H9 (cell line): ENCODE results near the gene COCH. TPM values are rescaled to one million over a fixed set of nuclear protein-coding genes. Genes with fewer than 3 reads are reported as not detected.

ENCODE experiments used
- DNase-seq: peaks from one replicate; pipeline ENCODE4 v3.0.0-alpha.2; 2017
- H2AFZ ChIP-seq: one replicate; pipeline ENCODE4 v1.6.1; 2013; ENCODE audit warnings: mild to moderate bottlenecking, low read length, control low read depth, moderate library complexity
- H2AK5ac ChIP-seq: 2 replicates; pipeline ENCODE4 v1.6.1; 2013; ENCODE audit warnings: low read length, control low read depth, mixed read lengths; ENCODE audit not compliant: insufficient read length
- H2BK120ac ChIP-seq: one replicate; pipeline ENCODE4 v1.6.1; 2013; ENCODE audit warnings: low read depth, mild to moderate bottlenecking, low read length, control low read depth, inconsistent platforms; ENCODE audit not compliant: poor library complexity, severe bottlenecking
- H2BK12ac ChIP-seq: 2 replicates; pipeline ENCODE4 v1.6.1; 2013; ENCODE audit warnings: low read length, control low read depth, mixed read lengths, low read depth; ENCODE audit not compliant: insufficient read length
- H2BK15ac ChIP-seq: 2 replicates; pipeline ENCODE4 v1.6.1; 2013; ENCODE audit warnings: low read depth, low read length, control low read depth
- H2BK20ac ChIP-seq: one replicate; pipeline ENCODE4 v1.6.1; 2013; ENCODE audit warnings: low read depth, mild to moderate bottlenecking, low read length, control low read depth, inconsistent platforms; ENCODE audit not compliant: poor library complexity, severe bottlenecking
- H2BK5ac ChIP-seq: 2 replicates; pipeline ENCODE4 v1.6.1; 2013; ENCODE audit warnings: low read length, control low read depth, mixed read lengths; ENCODE audit not compliant: insufficient read length
- H3K14ac ChIP-seq: 2 replicates; pipeline ENCODE4 v1.6.1; 2013; ENCODE audit warnings: low read length, control low read depth; ENCODE audit not compliant: insufficient read depth
- H3K18ac ChIP-seq: 2 replicates; pipeline ENCODE4 v1.6.1; 2013; ENCODE audit warnings: low read depth, mild to moderate bottlenecking, mixed read lengths, low read length, control low read depth; ENCODE audit not compliant: insufficient read length
- H3K23ac ChIP-seq: 2 replicates; pipeline ENCODE4 v1.6.1; 2013; ENCODE audit warnings: low read length, control low read depth, mixed read lengths, low read depth; ENCODE audit not compliant: insufficient read length
- H3K23me2 ChIP-seq: 2 replicates; pipeline ENCODE4 v1.6.1; 2013; ENCODE audit warnings: low read depth, mild to moderate bottlenecking, mixed read lengths, low read length, control low read depth; ENCODE audit not compliant: insufficient read length, poor library complexity, severe bottlenecking
- H3K27ac ChIP-seq: 2 replicates; pipeline ENCODE4 v1.5.1; 2013; ENCODE audit warnings: low read length, control low read depth, mixed read lengths, low read depth; ENCODE audit not compliant: insufficient read length
- H3K27me3 ChIP-seq: 2 replicates; pipeline ENCODE4 v1.6.1; 2013; ENCODE audit warnings: low read length, control low read depth, inconsistent platforms; ENCODE audit not compliant: insufficient read depth
- H3K4ac ChIP-seq: 2 replicates; pipeline ENCODE4 v1.6.1; 2013; ENCODE audit warnings: low read depth, mild to moderate bottlenecking, control low read depth, inconsistent platforms, low read length, moderate library complexity
- H3K4me1 ChIP-seq: 2 replicates; pipeline ENCODE4 v1.6.1; 2013; ENCODE audit warnings: low read length, control low read depth, inconsistent platforms; ENCODE audit not compliant: insufficient read depth
- H3K4me2 ChIP-seq: 2 replicates; pipeline ENCODE4 v1.6.1; 2013; ENCODE audit warnings: low read length, control low read depth, mixed read lengths; ENCODE audit not compliant: insufficient read length, insufficient read depth
- H3K56ac ChIP-seq: 2 replicates; pipeline ENCODE4 v1.6.1; 2013; ENCODE audit warnings: low read depth, mild to moderate bottlenecking, mixed read lengths, low read length, control low read depth; ENCODE audit not compliant: insufficient read length
- H3K79me1 ChIP-seq: 2 replicates; pipeline ENCODE4 v1.6.1; 2013; ENCODE audit warnings: low read depth, mild to moderate bottlenecking, moderate library complexity, low read length, control low read depth, inconsistent platforms; ENCODE audit not compliant: insufficient read depth, poor library complexity, severe bottlenecking
- H3K79me2 ChIP-seq: 2 replicates; pipeline ENCODE4 v1.6.1; 2013; ENCODE audit warnings: low read length, control low read depth, inconsistent platforms; ENCODE audit not compliant: insufficient read depth
- H3K9ac ChIP-seq: 2 replicates; pipeline ENCODE4 v1.6.1; 2013; ENCODE audit warnings: low read length, control low read depth, mixed read lengths; ENCODE audit not compliant: insufficient read length; ENCODE audit errors: extremely low read depth
- H3K9me3 ChIP-seq: one replicate; pipeline ENCODE4 v1.6.1; 2013; ENCODE audit warnings: low read depth, low read length, inconsistent platforms; ENCODE audit not compliant: control insufficient read depth
- H3T11ph ChIP-seq: one replicate; pipeline ENCODE4 v1.6.1; 2013; ENCODE audit warnings: mild to moderate bottlenecking, low read length, control low read depth, inconsistent platforms
- H4K20me1 ChIP-seq: one replicate; pipeline ENCODE4 v1.6.1; 2013; ENCODE audit not compliant: control insufficient read depth, insufficient read length, insufficient read depth
- H4K5ac ChIP-seq: 2 replicates; pipeline ENCODE4 v1.6.1; 2013; ENCODE audit warnings: low read depth, mild to moderate bottlenecking, mixed read lengths, low read length, control low read depth; ENCODE audit not compliant: insufficient read length
- H4K8ac ChIP-seq: replicated peaks from 2 replicates; pipeline ENCODE4 v1.6.1; 2013; ENCODE audit warnings: low read length, control low read depth, mixed read lengths, low read depth; ENCODE audit not compliant: insufficient read length
- H4K91ac ChIP-seq: 2 replicates; pipeline ENCODE4 v1.6.1; 2013; ENCODE audit warnings: low read depth, mild to moderate bottlenecking, moderate library complexity, mixed read lengths, low read length, control low read depth; ENCODE audit not compliant: insufficient read length
- H3K27ac Mint-ChIP-seq, 3 experiments: 2 replicates in 2 of 3; 3 replicates in 1 of 3; pipeline ENCODE4 v1.8.0; 2020 to 2021; ENCODE audit warnings: mixed read lengths in 3 of 3, mild to moderate bottlenecking in 1 of 3, moderate library complexity in 1 of 3
- H3K27me3 Mint-ChIP-seq: 2 replicates; pipeline ENCODE4 v1.8.0; 2021; ENCODE audit warnings: low read depth, mild to moderate bottlenecking, moderate library complexity, mixed read lengths
- H3K36me3 Mint-ChIP-seq, 3 experiments: 2 replicates in 2 of 3; 3 replicates in 1 of 3; pipeline ENCODE4 v1.8.0; 2020 to 2021; ENCODE audit warnings: low read depth in 3 of 3, mixed read lengths in 3 of 3; ENCODE audit not compliant: insufficient read depth in 1 of 3
- H3K4me1 Mint-ChIP-seq, 2 experiments: 2 replicates each; pipeline ENCODE4 v1.8.0; 2020; ENCODE audit warnings: mixed read lengths in 2 of 2
- H3K4me3 Mint-ChIP-seq, 2 experiments: 2 replicates in 1 of 2; 3 replicates in 1 of 2; pipeline ENCODE4 v1.8.0; 2020 to 2021; ENCODE audit warnings: mild to moderate bottlenecking in 2 of 2, mixed read lengths in 2 of 2, moderate library complexity in 1 of 2
- H3K9me3 Mint-ChIP-seq, 2 experiments: 2 replicates in 1 of 2; 3 replicates in 1 of 2; pipeline ENCODE4 v1.8.0; 2020; ENCODE audit warnings: mild to moderate bottlenecking in 2 of 2, mixed read lengths in 2 of 2, moderate library complexity in 1 of 2
- WGBS: extraction: QIAGEN DNeasy Blood & Tissue Kit; methylation state at CpG from one replicate; pipeline ENCODE4 v1.1.7; 2013; ENCODE audit warnings: missing lambda C conversion rate, low lambda C conversion rate, mixed read lengths; ENCODE audit not compliant: insufficient read length; ENCODE audit errors: extremely low coverage; 5-methylcytosine and 5-hydroxymethylcytosine counted together
- total RNA-seq: library from RNA; stranded (reverse); gene quantifications from 2 replicates; pipeline ENCODE4 v1.2.1, GENCODE V29; 2021
- TF ChIP-seq, protein P1 (sequence below): fragments of 200-600 bp; sonication (generic); conservative IDR thresholded peaks from 3 replicates; pipeline ENCODE4 v1.8.0; 2021; ENCODE audit warnings: antibody characterized with exemption, mild to moderate bottlenecking

Gene COCH
- total RNA-seq, 1 experiment from 2014 or later = 25.8 TPM

- Histone ChIP-seq H4K91ac (no peak overlapping the region), H2BK5ac (no peak overlapping the region), H2AK5ac (no peak overlapping the region), H3K23me2 (no peaks in the 10 kb centered on the region), H4K20me1 (no peaks in the 10 kb centered on the region), H3K4ac (no peak overlapping the region), H4K8ac (no peak overlapping the region), H3K4me2 (no peak overlapping the region), H3K9ac (no peak overlapping the region), H3K23ac (no peak overlapping the region), H3K27me3 (no peaks in the 10 kb centered on the region), H2AFZ (no peak overlapping the region), H4K5ac (no peak overlapping the region), H3K4me1 (no peaks in the 10 kb centered on the region), H3K9me3 (no peaks in the 10 kb centered on the region), H2BK15ac (no peak overlapping the region), H3K14ac (no peak overlapping the region), H3K56ac (no peak overlapping the region), H3K18ac (no peak overlapping the region), H2BK12ac (no peak overlapping the region), H3K79me1 (no peaks in the 10 kb centered on the region), H3K27ac (no peak overlapping the region), H2BK120ac (no peak overlapping the region), H2BK20ac (no peak overlapping the region), H3K79me2 (no peaks in the 10 kb centered on the region), H3T11ph (no peak overlapping the region)
- Mint-ChIP-seq H3K4me3 (no peak overlapping the region), H3K27ac (no peak overlapping the region), H3K27me3 (no peaks in the 10 kb centered on the region), H3K36me3 (peaks cover 11 to 26% (median 11%) of the 10 kb centered on the region in 3 experiments), H3K9me3 (peaks cover 29 to 34% of the 10 kb centered on the region in 2 experiments), H3K4me1 (no peaks in the 10 kb centered on the region)
- WGBS = no CpG with 5 or more reads among the region's 4 CpGs
- TF ChIP-seq, protein P1, sequence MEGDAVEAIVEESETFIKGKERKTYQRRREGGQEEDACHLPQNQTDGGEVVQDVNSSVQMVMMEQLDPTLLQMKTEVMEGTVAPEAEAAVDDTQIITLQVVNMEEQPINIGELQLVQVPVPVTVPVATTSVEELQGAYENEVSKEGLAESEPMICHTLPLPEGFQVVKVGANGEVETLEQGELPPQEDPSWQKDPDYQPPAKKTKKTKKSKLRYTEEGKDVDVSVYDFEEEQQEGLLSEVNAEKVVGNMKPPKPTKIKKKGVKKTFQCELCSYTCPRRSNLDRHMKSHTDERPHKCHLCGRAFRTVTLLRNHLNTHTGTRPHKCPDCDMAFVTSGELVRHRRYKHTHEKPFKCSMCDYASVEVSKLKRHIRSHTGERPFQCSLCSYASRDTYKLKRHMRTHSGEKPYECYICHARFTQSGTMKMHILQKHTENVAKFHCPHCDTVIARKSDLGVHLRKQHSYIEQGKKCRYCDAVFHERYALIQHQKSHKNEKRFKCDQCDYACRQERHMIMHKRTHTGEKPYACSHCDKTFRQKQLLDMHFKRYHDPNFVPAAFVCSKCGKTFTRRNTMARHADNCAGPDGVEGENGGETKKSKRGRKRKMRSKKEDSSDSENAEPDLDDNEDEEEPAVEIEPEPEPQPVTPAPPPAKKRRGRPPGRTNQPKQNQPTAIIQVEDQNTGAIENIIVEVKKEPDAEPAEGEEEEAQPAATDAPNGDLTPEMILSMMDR = no peak
- DNase-seq = no peak
Observed at GRCh38 chr14:30829853-30830252, 44.5 kb upstream of the COCH start.
